ENCODE results near the gene GFOD2. TPM values are rescaled to one million over a fixed set of nuclear protein-coding genes. Genes with fewer than 3 reads are reported as not detected.
A peak's percentile ranks its signal among the peaks of the same experiment; 100 is the strongest.

GFOD2 gene
- total RNA-seq, 8 experiments from 2014 or later, result 13.1 to 48.8 (median 30.5) TPM

- in situ Hi-C loops (cut with MboI; ENCODE audit: low pct_unique_long_range_greater_than_20kb in 2 of 9, low sequenced_read_pairs in 9 of 9, unreplicated experiment in 9 of 9), result no loop called here
- H3K4me1 ChIP-seq (replicated peaks in 1 of 2), result peaks cover 20 to 21% of the 10 kb centered on the region in 2 donors
- 87 to 100% (median 93%) methylated on average over 1 to 12 of the region's 34 CpGs; no CpG with 5 or more reads in 2 of the 10 experiments for WGBS, 10 experiments
- no peak for ATAC-seq (replicated peaks in 6 of 8)
- peak overlapping the region in 3 of 5 donors; percentile 55 to 79 (median 70) for H3K4me3 ChIP-seq
- no peak overlapping the region for H3K27ac ChIP-seq
Observed at GRCh38 chr16:67661886-67662652, 57.0 kb downstream of the GFOD2 start.

GRCh38 chr16:67661101-67661761 lies 57.9 kb downstream of the GFOD2 start:
- WGBS, 10 experiments, result 0 to 50% (median 11%) methylated on average over 1 to 4 of the region's 39 CpGs; no CpG with 5 or more reads in 6 of the 10 experiments
- H3K4me1 ChIP-seq (replicated peaks in 1 of 2), result peaks cover 17 to 18% of the 10 kb centered on the region in 2 donors
- peak in 6 of 8 experiments; percentile 0 to 24 (median 14) for ATAC-seq (replicated peaks in 6 of 8)
- H3K4me3 ChIP-seq, result peak overlapping the region; percentile 55 to 79 (median 70)
- in situ Hi-C loops (cut with MboI; ENCODE audit: low pct_unique_long_range_greater_than_20kb in 2 of 9, low sequenced_read_pairs in 9 of 9, unreplicated experiment in 9 of 9), result no loop called here
- H3K27ac ChIP-seq, result peak overlapping the region; percentile 14 to 50

DNA sequence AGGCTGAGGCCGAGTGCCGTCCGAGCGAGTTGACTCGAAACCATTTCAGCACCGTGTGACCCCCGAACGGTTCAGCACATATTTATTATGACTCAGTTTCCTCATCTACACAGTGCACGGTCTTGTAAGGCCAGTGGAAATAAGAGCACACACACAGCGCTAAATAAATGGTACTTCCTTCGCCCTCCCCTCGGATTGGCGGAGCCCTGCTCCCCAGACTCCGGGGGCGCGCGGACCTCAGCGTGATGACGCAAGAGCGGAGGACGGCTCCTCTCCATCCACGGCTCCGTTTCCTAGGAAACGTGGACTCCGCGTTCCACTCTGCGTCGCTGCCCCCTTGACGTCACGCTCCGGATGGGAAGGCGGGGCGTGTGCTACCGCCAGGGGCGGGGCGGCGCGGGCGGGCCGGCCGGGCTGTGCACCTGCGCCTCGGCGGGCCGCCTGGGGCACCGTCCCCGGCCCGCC lies 58.5 kb downstream of the GFOD2 start, which contains the start of gene PARD6A:
TSS of gene PARD6A (plus strand) at position 397 of the 465 bp plus-strand sequence. CDS start 79 bp downstream, outside the sequence.
- peaks cover 13% of the 10 kb centered on the region in 2 donors for H3K4me1 ChIP-seq (replicated peaks in 1 of 2)
- in situ Hi-C loops (cut with MboI; ENCODE audit: low pct_unique_long_range_greater_than_20kb in 2 of 9, low sequenced_read_pairs in 9 of 9, unreplicated experiment in 9 of 9), result no loop called here
- peak; percentile 87 to 92 (median 90) for ATAC-seq (replicated peaks in 6 of 8)
- H3K27ac ChIP-seq, result peak within 1 kb of the TSS; percentile 83 to 91
- WGBS, 10 experiments, result 0 to 2% (median 0%) methylated on average over 1 to 7 of the region's 48 CpGs; no CpG with 5 or more reads in 4 of the 10 experiments
- peak within 1 kb of the TSS; percentile 55 to 79 (median 70) for H3K4me3 ChIP-seq

DNA sequence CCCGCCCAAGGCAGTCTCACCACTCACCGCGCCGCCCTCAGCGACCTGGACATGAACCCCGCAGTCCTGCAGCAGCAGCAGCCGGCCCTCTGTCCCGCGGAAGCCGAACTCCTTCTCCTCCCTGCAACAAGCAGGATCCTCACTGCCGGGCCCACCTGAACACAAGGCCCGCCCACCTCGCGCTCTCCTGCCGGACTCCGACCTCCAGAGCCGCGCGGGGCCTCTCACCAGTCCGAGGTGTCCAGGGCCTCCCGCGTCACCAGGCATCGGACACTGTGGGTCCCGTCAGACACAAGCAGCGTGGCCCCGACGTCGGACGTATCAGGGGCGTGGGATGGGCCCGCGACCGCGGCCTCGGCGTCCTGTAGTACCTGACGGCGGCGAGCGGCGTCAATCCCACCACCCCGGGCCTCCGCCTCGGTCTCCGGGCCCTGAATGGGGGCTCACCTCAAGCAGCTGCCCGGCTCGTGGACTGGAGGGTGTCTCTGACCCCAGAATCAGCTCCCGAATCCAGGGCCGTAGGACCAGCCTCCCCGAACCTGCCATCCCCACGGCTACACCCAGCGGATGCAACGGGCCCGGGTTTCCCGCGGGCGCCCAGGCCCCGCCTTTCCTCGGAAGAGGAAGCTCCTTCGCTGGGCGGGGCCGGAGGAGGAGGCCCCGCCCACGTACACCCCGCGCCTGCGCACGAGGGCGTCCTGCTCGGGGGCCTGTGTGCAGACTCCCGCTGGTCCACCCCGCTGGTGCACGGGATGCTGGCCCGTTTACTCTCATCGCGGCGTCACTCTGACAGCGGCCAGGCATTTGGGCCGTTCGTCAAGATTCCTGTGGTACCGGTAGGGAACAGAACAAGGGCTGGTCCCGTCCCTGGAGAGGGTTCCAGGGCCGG lies 59.2 kb downstream of the GFOD2 start, which contains the start of gene ACD:
TSS of gene ACD (minus strand) at position 586 of the 889 bp plus-strand sequence. CDS start at position 546, 40 bp downstream.
- in situ Hi-C loops (cut with MboI; ENCODE audit: low pct_unique_long_range_greater_than_20kb in 2 of 9, low sequenced_read_pairs in 9 of 9, unreplicated experiment in 9 of 9), result no loop called here
- WGBS, 10 experiments, result 0 to 13% (median 0%) methylated on average over 3 to 16 of the region's 83 CpGs; no CpG with 5 or more reads in 6 of the 10 experiments
- peak within 1 kb of the TSS; percentile 55 to 79 (median 70) for H3K4me3 ChIP-seq

DNA sequence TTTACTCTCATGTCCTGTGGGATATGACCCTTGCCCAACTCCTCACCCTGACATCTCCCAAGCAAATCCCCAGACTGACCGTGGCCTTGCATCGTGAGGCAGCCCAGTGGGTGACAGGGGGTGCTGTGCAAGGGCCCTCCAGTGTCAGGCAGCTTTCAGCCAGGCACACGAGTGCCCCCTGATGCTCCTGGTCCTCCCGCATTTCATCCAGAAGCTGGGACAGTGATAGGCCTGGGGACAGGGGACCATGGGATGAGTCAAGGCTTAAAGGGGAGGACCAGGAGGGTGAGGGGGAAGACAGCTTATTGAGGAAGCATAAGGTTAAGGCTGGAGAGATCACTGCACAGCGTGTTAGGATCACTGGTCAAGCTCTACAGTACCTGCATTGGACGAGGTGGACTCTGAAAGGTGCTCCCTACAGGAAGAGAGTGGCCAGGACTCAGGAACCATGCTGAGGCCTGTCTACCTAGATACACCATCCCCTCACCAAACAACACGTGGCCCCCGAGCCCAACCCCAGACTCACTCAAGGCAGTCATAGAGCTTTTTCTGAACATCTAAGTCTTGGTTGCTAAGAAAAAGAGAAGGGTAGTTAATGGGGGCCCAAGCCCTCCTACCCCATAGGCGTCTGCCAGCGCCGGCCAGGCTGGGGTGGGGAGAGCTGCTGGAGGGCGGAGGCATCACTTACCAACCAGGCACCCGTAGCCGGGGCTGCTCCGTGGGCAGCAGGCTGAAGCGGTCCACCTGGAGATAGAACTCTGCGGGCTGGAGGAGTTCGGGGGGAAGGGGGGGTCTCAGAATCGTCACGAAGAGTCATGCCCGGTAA lies 60.1 kb downstream of the GFOD2 start:
- Histone ChIP-seq H3K4me1 (replicated peaks in 1 of 2) (peaks cover 12 to 21% of the 10 kb centered on the region in 2 donors), H3K27ac (no peak overlapping the region), H3K4me3 (peak overlapping the region; percentile 55 to 79 (median 70))
- 0 to 100% (median 50%) methylated on average over 1 to 4 of the region's 21 CpGs; no CpG with 5 or more reads in 5 of the 10 experiments for WGBS, 10 experiments
- ATAC-seq (replicated peaks in 6 of 8), result no peak
- in situ Hi-C loops (cut with MboI; ENCODE audit: low pct_unique_long_range_greater_than_20kb in 2 of 9, low sequenced_read_pairs in 9 of 9, unreplicated experiment in 9 of 9), result no loop called here

More for the DNA sequence above, 59.2 kb downstream of the GFOD2 start, which contains the start of gene ACD:
- H3K27ac ChIP-seq, result peak within 1 kb of the TSS; percentile 83 to 91
- peaks cover 10 to 12% of the 10 kb centered on the region in 2 donors for H3K4me1 ChIP-seq (replicated peaks in 1 of 2)
- ATAC-seq (replicated peaks in 6 of 8), result peak; percentile 66 to 75 (median 70)

- 90 to 100% (median 94%) methylated on average over 2 to 3 of the region's 18 CpGs; no CpG with 5 or more reads in 4 of the 10 experiments for WGBS, 10 experiments
- Histone ChIP-seq H3K4me1 (replicated peaks in 1 of 2) (peaks cover 13 to 22% of the 10 kb centered on the region in 2 donors), H3K4me3 (no peak overlapping the region), H3K27ac (no peak overlapping the region)
- in situ Hi-C loops (cut with MboI; ENCODE audit: low pct_unique_long_range_greater_than_20kb in 2 of 9, low sequenced_read_pairs in 9 of 9, unreplicated experiment in 9 of 9), result no loop called here
- ATAC-seq (replicated peaks in 6 of 8), result no peak
Observed at GRCh38 chr16:67657751-67658518, 61.2 kb downstream of the GFOD2 start.

GRCh38 chr16:67657017-67657608 lies 62.0 kb downstream of the GFOD2 start:
- ATAC-seq (replicated peaks in 6 of 8), result no peak
- no peak overlapping the region for H3K27ac ChIP-seq
- in situ Hi-C loops (cut with MboI; ENCODE audit: low pct_unique_long_range_greater_than_20kb in 2 of 9, low sequenced_read_pairs in 9 of 9, unreplicated experiment in 9 of 9), result no loop called here
- H3K4me3 ChIP-seq, result no peak overlapping the region
- peaks cover 18 to 25% of the 10 kb centered on the region in 2 donors for H3K4me1 ChIP-seq (replicated peaks in 1 of 2)
- WGBS, 10 experiments, result 60 to 100% (median 94%) methylated on average over 1 to 3 of the region's 16 CpGs; no CpG with 5 or more reads in 4 of the 10 experiments

- H3K4me1 ChIP-seq (replicated peaks in 1 of 2), result peaks cover 17 to 23% of the 10 kb centered on the region in 2 donors
- ATAC-seq (replicated peaks in 6 of 8), result no peak
- WGBS, 10 experiments, result 67 to 100% (median 90%) methylated on average over 1 to 3 of the region's 9 CpGs; no CpG with 5 or more reads in 6 of the 10 experiments
- no peak overlapping the region for H3K27ac ChIP-seq
- in situ Hi-C loops (cut with MboI; ENCODE audit: low pct_unique_long_range_greater_than_20kb in 2 of 9, low sequenced_read_pairs in 9 of 9, unreplicated experiment in 9 of 9), result no loop called here
- no peak overlapping the region for H3K4me3 ChIP-seq
Observed at GRCh38 chr16:67656344-67657016, 62.6 kb downstream of the GFOD2 start.

- H3K27ac ChIP-seq, result no peak overlapping the region
- H3K4me3 ChIP-seq, result no peak overlapping the region
- WGBS, 10 experiments, result 39 to 100% (median 68%) methylated on average over 1 to 4 of the region's 4 CpGs; no CpG with 5 or more reads in 2 of the 10 experiments
- peaks cover 20 to 22% of the 10 kb centered on the region in 2 donors for H3K4me1 ChIP-seq (replicated peaks in 1 of 2)
- ATAC-seq (replicated peaks in 6 of 8), result no peak
- in situ Hi-C loops (cut with MboI; ENCODE audit: low pct_unique_long_range_greater_than_20kb in 2 of 9, low sequenced_read_pairs in 9 of 9, unreplicated experiment in 9 of 9), result no loop called here
Observed at GRCh38 chr16:67655363-67655762, 63.8 kb downstream of the GFOD2 start.

DNA sequence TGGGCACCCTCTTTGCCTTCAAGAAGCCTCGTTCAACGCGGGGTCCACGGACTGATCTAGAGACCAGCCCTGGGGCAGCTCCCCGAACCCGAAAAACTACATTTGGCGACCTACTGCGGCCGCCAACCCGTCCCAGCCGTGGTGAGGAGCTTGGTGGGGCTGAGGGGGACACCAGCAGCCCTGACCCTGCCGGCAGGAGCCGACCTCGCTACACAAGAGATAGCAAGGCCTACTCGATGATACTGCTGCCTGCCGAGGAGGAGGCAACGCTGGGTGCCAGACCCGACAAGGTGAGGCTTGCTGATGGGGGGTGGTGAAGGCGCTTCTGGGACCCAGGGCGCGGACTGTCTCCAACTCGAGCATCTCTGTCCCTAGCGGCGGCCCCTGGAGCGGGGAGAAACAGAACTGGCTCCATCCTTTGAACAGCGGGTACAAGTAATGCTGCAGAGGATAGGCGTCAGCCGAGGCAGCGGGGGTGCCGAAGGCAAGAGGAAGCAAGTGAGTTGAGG lies 64.7 kb downstream of the GFOD2 start:
- no peak overlapping the region for H3K27ac ChIP-seq
- in situ Hi-C loops (cut with MboI; ENCODE audit: low pct_unique_long_range_greater_than_20kb in 2 of 9, low sequenced_read_pairs in 9 of 9, unreplicated experiment in 9 of 9), result no loop called here
- peaks cover 26 to 27% of the 10 kb centered on the region in 2 donors for H3K4me1 ChIP-seq (replicated peaks in 1 of 2)
- ATAC-seq (replicated peaks in 6 of 8), result no peak
- WGBS, 10 experiments, result 22 to 80% (median 60%) methylated on average over 1 to 13 of the region's 30 CpGs; no CpG with 5 or more reads in 3 of the 10 experiments
- H3K4me3 ChIP-seq, result peak overlapping the region in 1 of 5 donors; percentile 61

Measured in motor neuron (in vitro differentiated cells).